GM19025 (cell line): ENCODE results near the gene SMG9.
"Not testable (repeated sequence)": the region's sequence is repeated elsewhere in the genome, so short reads cannot be mapped to it uniquely, and the experiment has no call there.

ENCODE experiments used
- ATAC-seq: cut with Tn5 transposase; IDR thresholded peaks from one replicate; pipeline ENCODE4 v1.9.1; 2021; ENCODE audit warnings: mild to moderate bottlenecking, low read depth, moderate library complexity; ENCODE audit not compliant: unreplicated experiment

Gene SMG9

GRCh38 chr19:43695985-43696704 lies 58.6 kb downstream of the SMG9 start:
- ATAC-seq = no peak

DNA sequence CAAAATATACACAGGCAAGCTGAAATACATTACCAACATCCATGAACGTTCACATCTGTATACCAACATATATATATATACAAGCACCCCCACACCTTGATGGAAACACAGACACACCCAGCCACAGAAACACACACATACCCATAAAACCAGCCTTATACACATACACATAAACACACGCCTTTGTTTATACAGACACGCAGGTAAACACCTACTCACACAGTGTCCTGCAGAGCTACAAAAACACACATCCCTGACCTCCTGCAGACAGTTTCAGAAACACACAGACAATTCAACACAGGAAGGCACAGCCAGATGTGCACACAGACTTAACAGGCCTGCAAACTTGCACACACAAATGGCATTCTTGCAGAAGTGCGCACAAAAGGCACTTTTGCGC lies 60.2 kb downstream of the SMG9 start:
- no peak for ATAC-seq

- no peak for ATAC-seq
These were observed 61.9 kb downstream of the SMG9 start for GRCh38 chr19:43692877-43693276.

GRCh38 chr19:43692385-43692784 lies 62.4 kb downstream of the SMG9 start:
- ATAC-seq = no peak

GRCh38 chr19:43691755-43692154 lies 63.0 kb downstream of the SMG9 start:
- no peak for ATAC-seq

GRCh38 chr19:43690890-43691289 lies 63.9 kb downstream of the SMG9 start:
- no peak for ATAC-seq

- no peak for ATAC-seq
These were observed 64.3 kb downstream of the SMG9 start for GRCh38 chr19:43690444-43690843.

DNA sequence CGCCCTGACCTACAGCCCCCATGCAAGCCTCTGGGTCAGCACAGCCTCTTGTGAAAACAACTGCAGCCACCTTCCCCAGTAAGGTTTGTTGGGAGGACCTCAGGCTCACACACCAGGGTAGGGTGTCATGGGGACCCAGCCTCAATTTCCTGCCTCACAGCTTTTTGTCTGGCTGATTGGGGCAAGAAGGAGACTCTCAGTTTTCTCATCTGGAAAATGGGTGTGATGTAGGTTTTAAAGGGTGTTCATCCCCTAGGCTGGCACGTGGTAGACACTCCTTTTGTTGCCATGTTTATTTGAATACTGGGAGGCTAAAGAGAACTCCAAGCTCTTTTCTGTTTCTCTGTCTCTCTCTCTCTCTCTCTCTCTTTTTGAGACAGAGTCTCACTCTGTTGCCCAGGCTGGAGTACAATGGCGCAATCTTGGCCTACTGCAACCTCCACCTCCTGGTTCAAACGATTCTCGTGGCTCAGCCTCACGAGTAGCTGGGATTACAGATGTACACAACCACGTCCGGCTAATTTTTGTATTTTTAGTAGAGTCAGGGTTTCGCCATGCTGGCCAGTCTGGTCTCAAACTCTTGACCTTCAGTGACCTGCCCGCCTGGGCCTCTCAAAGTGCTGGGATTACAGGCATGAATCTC lies 66.6 kb downstream of the SMG9 start:
- no peak for ATAC-seq

- no peak for ATAC-seq
These were observed 67.1 kb downstream of the SMG9 start for GRCh38 chr19:43687660-43687997.

- ATAC-seq = no peak
These were observed 70.4 kb downstream of the SMG9 start for GRCh38 chr19:43684326-43684725.

GRCh38 chr19:43683905-43684304 lies 70.9 kb downstream of the SMG9 start:
- no peak for ATAC-seq

GRCh38 chr19:43682824-43683661 lies 71.7 kb downstream of the SMG9 start:
- no peak for ATAC-seq

DNA sequence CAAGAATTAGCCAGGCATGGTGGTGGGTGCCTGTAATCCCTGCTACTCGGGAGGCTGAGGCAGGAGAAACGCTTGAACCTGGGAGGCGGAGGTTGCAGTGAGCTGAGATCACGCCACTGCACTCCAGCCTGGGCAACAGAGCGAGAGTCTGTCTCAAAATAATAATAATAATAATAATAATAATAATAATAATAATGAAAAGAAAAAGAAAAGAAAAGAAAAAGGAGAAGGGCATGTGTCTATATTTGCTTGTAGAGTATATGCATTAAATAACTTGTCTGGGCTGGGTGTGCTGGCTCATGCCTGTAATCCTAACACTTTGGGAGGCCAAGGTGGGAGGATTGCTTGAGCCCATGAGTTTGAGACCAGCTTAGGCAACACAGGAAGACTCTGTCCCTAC lies 72.5 kb downstream of the SMG9 start:
- ATAC-seq = not testable (repeated sequence)

DNA sequence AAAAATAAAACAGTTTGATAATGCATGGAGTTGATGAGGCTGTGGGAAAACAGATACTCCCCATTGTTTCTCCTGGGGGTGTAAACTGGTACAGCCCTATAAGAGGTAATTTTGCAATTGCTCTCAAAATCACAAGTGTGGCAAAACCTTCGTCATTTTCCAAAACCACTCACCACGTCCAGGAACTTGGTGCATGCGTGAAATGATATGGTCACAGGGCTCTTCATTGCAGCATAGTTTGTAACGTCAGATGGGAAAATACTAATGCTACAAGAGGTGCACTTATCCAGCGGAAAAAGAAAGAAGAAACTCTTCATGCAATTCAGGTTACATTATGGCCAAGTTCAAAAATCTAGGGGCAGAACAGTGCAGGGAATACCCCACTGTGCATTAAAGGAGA lies 72.9 kb downstream of the SMG9 start:
- no peak for ATAC-seq

- no peak for ATAC-seq
These were observed 76.1 kb downstream of the SMG9 start for GRCh38 chr19:43678512-43679261.
